Effector CD4-positive, alpha-beta T cell (primary cell): ENCODE measurements around the gene GUK1.
A peak's percentile ranks its signal among the peaks of the same experiment; 100 is the strongest.

ENCODE experiments used
- DNase-seq: peaks from one replicate; pipeline ENCODE4 v3.0.0-alpha.2; 2020
- total RNA-seq: gene quantifications from one replicate; lab custom pipeline; 2026; lab: John Stamatoyannopoulos, UW

The GUK1 gene, protein sequence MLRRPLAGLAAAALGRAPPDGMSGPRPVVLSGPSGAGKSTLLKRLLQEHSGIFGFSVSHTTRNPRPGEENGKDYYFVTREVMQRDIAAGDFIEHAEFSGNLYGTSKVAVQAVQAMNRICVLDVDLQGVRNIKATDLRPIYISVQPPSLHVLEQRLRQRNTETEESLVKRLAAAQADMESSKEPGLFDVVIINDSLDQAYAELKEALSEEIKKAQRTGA
- total RNA-seq, result 137 reads per million, percentile 88 among the genes with 10 or more reads in this experiment

DNA sequence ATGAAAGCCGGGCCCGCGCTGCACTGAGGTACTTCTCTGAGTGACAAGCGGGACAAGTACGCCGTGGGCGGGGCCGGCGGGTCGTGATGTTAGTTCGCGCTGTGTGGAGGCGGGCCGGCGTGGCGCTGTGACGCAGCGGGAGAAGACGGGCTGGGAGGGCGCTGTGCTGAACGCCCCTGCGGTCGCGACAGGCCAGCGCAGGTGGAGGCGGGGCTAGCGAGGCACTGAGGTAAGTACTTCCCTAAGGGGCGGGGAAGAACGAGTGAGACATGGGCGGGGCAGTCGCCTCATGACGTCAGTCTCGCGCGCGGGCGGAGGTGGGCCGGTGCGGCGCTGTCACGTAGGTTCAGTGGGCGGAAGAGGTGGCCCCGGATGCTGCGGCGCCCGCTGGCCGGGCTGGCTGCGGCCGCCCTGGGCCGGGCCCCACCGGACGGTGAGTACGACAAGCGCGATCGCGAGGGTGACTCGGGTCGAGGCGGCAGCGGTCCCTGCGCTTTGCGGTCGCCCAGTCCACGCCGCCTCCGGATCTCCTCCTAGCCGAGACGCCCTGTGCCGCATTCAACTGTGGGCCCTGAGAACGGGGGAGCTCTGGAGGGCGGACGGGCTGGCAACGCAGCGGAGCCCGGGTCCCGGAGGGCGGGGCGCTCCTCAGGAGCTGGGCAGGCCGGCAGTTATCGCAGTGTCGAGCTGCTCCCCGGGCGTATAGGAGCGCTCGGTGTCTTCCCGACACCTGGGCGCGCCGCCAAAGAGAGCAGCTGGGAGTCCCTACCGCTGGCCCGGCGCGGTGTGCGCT lies at the start of gene GUK1:
TSS of gene GUK1 (plus strand) at position 349 of the 793 bp plus-strand sequence. CDS start at position 373, 24 bp downstream.
- DNase-seq, result peak; percentile 100

GRCh38 chr1:228090613-228091081 lies 49.4 kb upstream of the GUK1 start:
- peak; percentile 1 for DNase-seq

DNA sequence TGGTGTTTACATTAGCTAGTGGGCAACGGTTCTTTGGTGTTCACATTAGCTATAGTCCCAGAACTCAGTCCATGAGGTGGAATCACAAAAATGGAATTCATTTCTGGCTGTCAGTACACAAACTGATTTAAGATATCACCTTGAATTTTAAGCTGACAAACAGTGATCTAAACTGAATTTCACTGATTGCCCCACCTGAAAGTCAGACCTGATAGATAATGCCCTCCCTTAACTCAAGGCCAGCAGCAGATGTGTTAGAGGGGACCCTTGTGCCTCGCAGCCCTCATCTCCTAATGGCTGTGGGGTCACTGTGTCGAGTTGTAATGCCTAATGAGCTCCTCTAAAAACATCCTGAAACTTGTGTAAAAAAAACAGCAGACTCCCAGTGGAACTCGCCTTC lies 49.0 kb upstream of the GUK1 start:
- no peak for DNase-seq

DNA sequence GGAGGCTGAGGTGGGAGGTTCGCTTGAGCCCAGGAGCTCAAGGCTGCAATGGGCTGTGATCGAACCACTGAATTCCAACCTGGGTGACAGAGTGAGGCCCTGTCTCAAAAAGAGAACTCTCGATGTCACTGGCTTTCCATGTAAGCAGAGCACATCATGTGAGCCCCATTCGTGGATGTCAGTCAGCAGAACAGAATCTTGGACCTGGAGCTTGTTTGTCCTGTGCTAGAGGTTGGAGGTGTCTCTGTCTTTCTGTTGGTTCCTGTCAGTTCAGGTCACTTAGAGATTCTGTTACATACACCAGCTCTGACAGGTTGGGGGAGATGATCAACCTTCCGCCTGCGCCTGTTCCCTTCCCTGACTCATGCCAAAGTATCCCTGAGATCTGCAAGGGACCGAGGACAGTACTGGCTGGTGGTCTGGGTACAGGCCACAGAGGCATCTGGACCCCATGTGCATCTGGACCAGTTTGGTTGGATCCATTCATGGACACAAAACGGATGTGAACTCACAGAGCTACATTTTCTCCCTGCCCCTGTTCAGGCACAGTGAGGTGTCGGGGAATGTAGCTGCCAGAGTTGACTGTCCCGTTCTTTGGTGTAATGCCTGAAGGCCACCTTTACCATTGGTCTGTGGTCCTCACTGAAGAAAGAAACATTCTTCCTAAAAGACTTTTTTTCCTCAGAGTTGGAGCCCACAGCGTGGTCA lies 47.6 kb upstream of the GUK1 start:
- no peak for DNase-seq

DNA sequence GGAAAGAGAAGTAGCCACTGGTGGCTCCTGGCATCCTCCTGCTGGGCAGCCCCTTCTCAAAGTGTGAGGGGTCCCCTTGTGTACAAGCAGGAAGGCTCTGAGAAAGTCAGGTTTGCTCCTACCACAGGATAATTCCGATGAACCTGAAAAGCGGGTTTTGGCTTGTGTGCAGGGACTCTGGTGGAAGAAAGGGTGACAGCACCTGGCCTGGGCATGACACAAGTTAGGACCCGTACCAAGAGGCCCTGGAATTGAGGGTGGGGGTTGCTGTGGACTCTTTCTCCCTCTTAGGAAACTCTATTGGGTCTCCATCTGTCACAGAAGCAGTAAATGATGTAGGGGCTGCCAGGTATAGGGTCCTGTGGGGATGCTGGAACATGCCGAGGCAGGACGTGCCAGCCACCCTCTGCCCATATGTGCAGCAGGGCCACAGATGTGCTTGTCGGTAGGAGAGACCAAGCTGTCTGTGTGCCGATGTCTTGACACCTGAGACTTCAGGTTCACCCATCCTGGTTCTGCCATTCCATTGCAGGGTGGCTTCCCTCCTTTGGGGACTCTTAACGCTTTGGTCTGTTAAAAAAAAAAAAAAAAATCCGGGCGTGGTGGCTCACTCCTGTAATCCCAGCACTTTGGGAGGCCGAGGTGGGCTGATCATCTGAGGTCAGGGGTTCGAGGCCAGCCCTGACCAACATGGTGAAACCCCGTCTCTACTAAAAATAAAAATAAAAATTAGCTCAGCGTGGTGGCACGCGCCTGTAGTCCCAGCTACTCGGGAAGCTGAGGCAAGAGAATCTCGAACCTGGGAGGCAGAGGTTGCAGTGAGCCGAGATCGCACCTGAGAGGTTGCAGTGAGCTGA lies 46.8 kb upstream of the GUK1 start:
- DNase-seq, result no peak

DNA sequence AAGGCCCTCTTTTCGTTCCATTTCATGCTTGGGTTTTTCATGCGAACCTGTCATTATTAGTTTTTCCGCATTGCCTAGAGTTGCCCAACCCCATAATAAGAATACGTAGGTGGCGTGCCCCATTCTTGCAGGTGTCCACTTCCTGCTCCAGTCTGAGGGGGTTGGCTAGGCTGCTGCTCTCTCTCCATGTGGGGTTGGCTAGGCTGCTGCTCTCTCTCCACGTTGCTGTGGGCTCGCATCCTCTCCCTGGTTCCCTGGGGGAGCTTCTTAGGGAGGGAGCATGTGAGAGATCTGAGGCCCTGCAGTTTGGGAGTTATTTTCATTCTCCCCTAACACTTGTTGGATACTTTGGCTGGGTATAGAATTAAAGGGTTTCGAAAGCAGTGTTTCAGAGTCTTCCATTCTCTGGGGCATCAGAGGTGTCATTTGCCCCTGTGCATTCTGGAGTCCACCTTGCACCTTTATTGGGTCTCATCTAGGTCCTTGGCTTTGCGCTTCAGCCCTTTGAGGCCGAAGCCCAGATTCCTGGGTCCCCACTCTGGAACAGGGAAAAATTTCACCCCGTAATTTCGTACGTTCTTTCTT lies 45.6 kb upstream of the GUK1 start:
- no peak for DNase-seq

GRCh38 chr1:228095161-228095560 lies 44.9 kb upstream of the GUK1 start:
- DNase-seq, result no peak

DNA sequence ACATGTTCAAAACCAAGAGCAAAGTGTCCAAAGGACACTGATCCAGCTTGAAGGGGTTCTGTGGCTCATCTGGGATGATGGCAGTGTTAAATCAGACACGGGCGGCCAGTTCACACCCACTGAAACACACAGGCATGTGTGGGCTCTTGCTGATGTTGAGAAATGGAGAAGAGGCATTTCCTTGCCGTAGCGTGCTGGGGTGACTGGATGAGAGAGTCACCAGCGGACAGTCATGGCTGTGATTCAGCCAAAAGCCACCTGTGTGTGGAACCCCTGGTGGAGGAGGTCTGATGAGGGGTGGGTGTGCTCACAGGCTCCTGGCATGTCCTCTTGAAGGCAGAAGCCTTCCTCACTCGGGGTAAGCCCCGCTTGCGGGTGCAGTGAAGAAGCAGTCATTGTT lies 44.1 kb upstream of the GUK1 start:
- DNase-seq, result peak; percentile 1

DNA sequence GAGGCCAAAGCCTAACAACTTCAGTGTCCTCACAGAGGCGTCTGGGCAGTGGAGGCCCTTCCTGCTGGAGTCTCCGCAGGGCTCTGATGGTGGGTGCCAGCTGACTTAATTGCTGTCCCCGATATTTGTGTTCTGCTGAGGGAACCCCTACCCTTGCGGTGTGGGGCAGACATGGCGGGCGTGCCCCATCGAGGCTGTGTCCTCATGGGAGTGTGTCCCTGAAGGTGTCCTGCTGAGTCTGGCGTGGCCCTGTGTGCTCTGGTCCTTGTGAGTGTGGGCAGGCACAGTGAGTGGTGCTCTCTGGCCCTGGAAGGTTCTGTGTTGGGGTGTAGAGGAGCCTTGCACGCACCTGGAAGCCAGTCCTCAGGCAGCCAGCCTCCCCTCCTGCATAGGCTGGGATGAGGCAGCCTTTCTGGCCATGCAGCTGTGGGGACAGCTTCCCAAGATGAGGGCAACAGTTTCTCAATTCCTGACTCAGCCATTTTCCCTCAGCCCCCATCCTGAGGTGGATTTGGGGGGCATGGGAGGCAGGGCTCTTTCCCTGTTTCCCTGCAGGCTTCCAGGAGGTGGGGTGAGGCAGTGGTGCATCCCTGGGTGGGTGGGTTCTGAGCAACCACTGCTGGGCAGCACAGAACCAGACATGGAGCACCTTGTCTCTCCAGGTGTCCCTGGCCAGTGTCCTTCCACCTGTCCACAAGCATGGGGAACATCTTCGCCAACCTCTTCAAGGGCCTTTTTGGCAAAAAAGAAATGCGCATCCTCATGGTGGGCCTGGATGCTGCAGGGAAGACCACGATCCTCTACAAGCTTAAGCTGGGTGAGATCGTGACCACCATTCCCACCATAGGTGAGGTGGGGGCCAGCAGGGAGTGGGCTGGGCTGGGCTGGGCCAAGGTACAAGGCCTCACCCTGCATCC lies 43.4 kb upstream of the GUK1 start:
- DNase-seq, result no peak

GRCh38 chr1:228097333-228098081 lies 42.6 kb upstream of the GUK1 start:
- no peak for DNase-seq

GRCh38 chr1:228098323-228098931 lies 41.7 kb upstream of the GUK1 start:
- DNase-seq, result no peak

- DNase-seq, result no peak
Measured at GRCh38 chr1:228099331-228099732, 40.7 kb upstream of the GUK1 start.

DNA sequence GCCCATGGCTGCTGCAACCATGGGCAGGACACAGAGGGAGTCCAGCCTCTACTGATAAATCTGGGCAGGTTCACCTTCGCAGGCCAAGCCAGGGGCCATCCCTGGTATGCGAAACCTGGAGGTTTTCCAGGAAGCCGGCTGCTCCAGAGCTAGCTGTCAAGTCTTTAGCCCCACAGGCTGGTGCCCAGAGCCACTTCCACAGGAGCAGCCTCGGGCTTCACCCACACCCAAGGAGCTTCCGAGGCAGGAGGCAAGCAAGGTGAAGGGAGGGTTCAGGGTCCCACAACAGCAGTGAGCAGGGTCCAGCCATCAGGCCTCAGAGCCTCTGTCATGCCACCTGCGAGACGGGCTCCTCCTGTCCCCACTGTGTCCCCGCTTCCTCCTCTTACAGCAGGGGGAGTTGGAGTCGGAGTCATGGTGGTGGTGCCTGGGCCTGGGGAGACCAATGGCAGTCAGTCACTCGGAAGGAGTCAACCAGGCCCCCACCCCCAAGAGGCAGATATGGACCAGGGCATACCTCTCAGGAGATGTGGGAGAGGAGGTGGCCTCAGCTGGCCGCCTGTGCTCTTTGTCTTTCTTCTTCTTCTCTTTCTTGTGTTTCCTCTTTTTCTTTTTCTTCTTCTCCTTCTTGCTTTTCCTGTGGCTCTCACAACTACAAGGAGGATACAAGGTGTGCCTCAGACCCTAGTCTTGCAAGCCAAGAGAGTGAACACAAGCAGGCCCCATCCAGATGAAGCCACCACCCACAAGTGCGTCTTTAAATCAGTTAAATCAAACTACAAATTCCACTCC lies 39.1 kb upstream of the GUK1 start:
- no peak for DNase-seq

- no peak for DNase-seq
Measured at GRCh38 chr1:228101614-228101993, 38.5 kb upstream of the GUK1 start.

- peak; percentile 56 for DNase-seq
Measured at GRCh38 chr1:228101994-228102790, 37.9 kb upstream of the GUK1 start.

- DNase-seq, result peak; percentile 93
Measured at GRCh38 chr1:228102791-228103620, 37.1 kb upstream of the GUK1 start, which contains the start of gene C1orf35. TSS of gene C1orf35 (minus strand) at chr1:228103325. CDS start at chr1:228103227, 98 bp downstream.
